Measurements from ENCODE around the gene SPSB3.
A peak's percentile ranks its signal among the peaks of the same experiment; 100 is the strongest.

The SPSB3 gene

GRCh38 chr16:1782408-1783264 is at the start of gene SPSB3, which contains the start of gene NUBP2:
Gene SPSB3, minus strand, starts transcription at chr16:1782571. Its CDS starts 1,088 bp downstream, at chr16:1781483.
Gene NUBP2, plus strand, starts transcription at chr16:1782960. Its CDS starts 61 bp downstream, at chr16:1783021.
- peak; percentile 100 for DNase-seq (ENCODE audit: low read depth)

GRCh38 chr16:1831186-1832075 is 49.1 kb upstream of the SPSB3 start:
- DNase-seq (ENCODE audit: low read depth): no peak

- no peak for DNase-seq (ENCODE audit: low read depth)
Observed at GRCh38 chr16:1830213-1830612, 47.8 kb upstream of the SPSB3 start.

GRCh38 chr16:1828645-1829410 is 46.5 kb upstream of the SPSB3 start:
- no peak for DNase-seq (ENCODE audit: low read depth)

GRCh38 chr16:1826691-1827573 is 44.6 kb upstream of the SPSB3 start, which contains the start of the genes FAHD1 and HAGH:
Gene FAHD1, plus strand, starts transcription at chr16:1827206. Its CDS starts 33 bp downstream, at chr16:1827239.
Gene HAGH, minus strand, starts transcription at chr16:1826825. Its CDS starts 38 bp downstream, at chr16:1826787.
- DNase-seq (ENCODE audit: low read depth): peak; percentile 97

- DNase-seq (ENCODE audit: low read depth): peak; percentile 24
Observed at GRCh38 chr16:1825864-1826690, 43.7 kb upstream of the SPSB3 start.

GRCh38 chr16:1825381-1825863 is 43.1 kb upstream of the SPSB3 start:
- DNase-seq (ENCODE audit: low read depth): no peak

- DNase-seq (ENCODE audit: low read depth): peak; percentile 56
Observed at GRCh38 chr16:1823821-1824220, 41.5 kb upstream of the SPSB3 start.

- DNase-seq (ENCODE audit: low read depth): no peak
Observed at GRCh38 chr16:1822801-1823200, 40.4 kb upstream of the SPSB3 start.

- no peak for DNase-seq (ENCODE audit: low read depth)
Observed at GRCh38 chr16:1821861-1822611, 39.7 kb upstream of the SPSB3 start.

- no peak for DNase-seq (ENCODE audit: low read depth)
Observed at GRCh38 chr16:1820946-1821290, 38.5 kb upstream of the SPSB3 start.

GRCh38 chr16:1820096-1820945 is 38.0 kb upstream of the SPSB3 start:
- no peak for DNase-seq (ENCODE audit: low read depth)

- no peak for DNase-seq (ENCODE audit: low read depth)
Observed at GRCh38 chr16:1819611-1820010, 37.2 kb upstream of the SPSB3 start.

GRCh38 chr16:1818873-1819525 is 36.6 kb upstream of the SPSB3 start:
- no peak for DNase-seq (ENCODE audit: low read depth)

- DNase-seq (ENCODE audit: low read depth): no peak
Observed at GRCh38 chr16:1818204-1818872, 36.0 kb upstream of the SPSB3 start.

GRCh38 chr16:1817716-1818115 is 35.3 kb upstream of the SPSB3 start:
- no peak for DNase-seq (ENCODE audit: low read depth)

GRCh38 chr16:1817276-1817589 is 34.9 kb upstream of the SPSB3 start:
- no peak for DNase-seq (ENCODE audit: low read depth)

All from iris pigment epithelial cell (primary cell).